HEK293 (cell line): Measurements from ENCODE around the gene IRS2.

Source experiments
- CTCF ChIA-PET: fragments of 350-600 bp; formaldehyde crosslinking; extraction: SDS; loops from one replicate; lab custom pipeline; 2021; ENCODE audit warnings: antibody characterized with exemption; lab: Yijun Ruan, JAX
- POLR2A ChIA-PET: fragments of 300-600 bp; formaldehyde crosslinking; extraction: SDS; loops from one replicate; lab custom pipeline; 2020; ENCODE audit warnings: antibody characterized with exemption, inconsistent platforms; lab: Yijun Ruan, JAX
- H3K27ac ChIP-seq: fragments of 200-500 bp; sonication (Bioruptor generic); 2 replicates; pipeline ENCODE4 v1.5.1; 2014; ENCODE audit warnings: low read depth, low read length, control low read depth, inconsistent platforms; ENCODE audit errors: extremely low read depth
- H3K36me3 ChIP-seq, 2 experiments: fragments of 200-500 bp in 1 of 2; sonication (Bioruptor generic) in 1 of 2; 1 replicate in 1 of 2; 2 replicates in 1 of 2; pipeline ENCODE4 v1.5.1; 2014 to 2017; ENCODE audit warnings: inconsistent platforms in 2 of 2, low read length in 2 of 2; ENCODE audit not compliant: control insufficient read depth in 2 of 2, insufficient read depth in 1 of 2
- H3K4me1 ChIP-seq: fragments of 200-500 bp; sonication (Bioruptor generic); 2 replicates; pipeline ENCODE4 v1.5.1; 2014; ENCODE audit warnings: mild to moderate bottlenecking, low read length, inconsistent platforms; ENCODE audit not compliant: control insufficient read depth, insufficient read depth
- H3K4me3 ChIP-seq: 2 replicates; pipeline ENCODE4 v1.5.1; 2011; ENCODE audit warnings: low read depth, mild to moderate bottlenecking, control low read depth, low read length, moderate library complexity
- H3K9me3 ChIP-seq: fragments of 200-500 bp; sonication (Bioruptor generic); 2 replicates; pipeline ENCODE4 v1.5.1; 2014; ENCODE audit warnings: low read depth, low read length, inconsistent platforms; ENCODE audit not compliant: control insufficient read depth, insufficient read depth
- HIC1 ChIP-seq: fragments of 450-650 bp; formaldehyde crosslinking; IDR thresholded peaks from 2 replicates; pipeline ENCODE4 v1.5.1; 2016; ENCODE audit warnings: missing biosample characterization, missing genetic modification characterization
- PRDM2 ChIP-seq: fragments of 450-650 bp; formaldehyde crosslinking; IDR thresholded peaks from 2 replicates; pipeline ENCODE4 v1.5.1; 2016; ENCODE audit warnings: missing biosample characterization, missing genetic modification characterization, borderline replicate concordance
- RBAK ChIP-seq: fragments of 450-650 bp; formaldehyde crosslinking; IDR thresholded peaks from 2 replicates; pipeline ENCODE4 v1.5.1; 2016; ENCODE audit warnings: missing biosample characterization, missing genetic modification characterization
- TRIM28 ChIP-seq: IDR thresholded peaks from 2 replicates; pipeline ENCODE4 v1.6.1; 2011; ENCODE audit warnings: low read length, control low read depth, borderline replicate concordance
- YY2 ChIP-seq: fragments of 450-650 bp; formaldehyde crosslinking; IDR thresholded peaks from 2 replicates; pipeline ENCODE4 v1.5.1; 2016; ENCODE audit warnings: missing biosample characterization, missing genetic modification characterization
- ZBTB11 ChIP-seq: fragments of 450-650 bp; formaldehyde crosslinking; conservative IDR thresholded peaks from 2 replicates; pipeline ENCODE4 v1.5.1; 2016; ENCODE audit warnings: low read depth, missing biosample characterization, missing genetic modification characterization
- ZNF133 ChIP-seq: fragments of 450-650 bp; formaldehyde crosslinking; IDR thresholded peaks from 2 replicates; pipeline ENCODE4 v1.5.1; 2016; ENCODE audit warnings: missing biosample characterization, missing genetic modification characterization
- ZNF239 ChIP-seq: fragments of 450-650 bp; formaldehyde crosslinking; IDR thresholded peaks from 2 replicates; pipeline ENCODE4 v1.5.1; 2016; ENCODE audit warnings: missing biosample characterization, missing genetic modification characterization
- ZNF350 ChIP-seq: fragments of 450-650 bp; formaldehyde crosslinking; IDR thresholded peaks from 2 replicates; pipeline ENCODE4 v1.5.0; 2017; ENCODE audit warnings: missing biosample characterization, mild to moderate bottlenecking, missing genetic modification characterization
- ZNF510 ChIP-seq: fragments of 450-650 bp; formaldehyde crosslinking; IDR thresholded peaks from 2 replicates; pipeline ENCODE4 v1.5.1; 2018; ENCODE audit warnings: mild to moderate bottlenecking, missing genetic modification characterization, missing biosample characterization; ENCODE audit not compliant: insufficient replicate concordance
- ZNF548 ChIP-seq: fragments of 450-650 bp; formaldehyde crosslinking; IDR thresholded peaks from 2 replicates; pipeline ENCODE4 v1.5.1; 2016; ENCODE audit warnings: missing biosample characterization, missing genetic modification characterization
- ZNF704 ChIP-seq: fragments of 450-650 bp; formaldehyde crosslinking; IDR thresholded peaks from 2 replicates; pipeline ENCODE4 v1.5.1; 2016; ENCODE audit warnings: missing biosample characterization, missing genetic modification characterization
- ZNF785 ChIP-seq: fragments of 450-650 bp; formaldehyde crosslinking; IDR thresholded peaks from 2 replicates; pipeline ENCODE4 v1.5.1; 2016; ENCODE audit warnings: missing biosample characterization, missing genetic modification characterization
- ZSCAN4 ChIP-seq: fragments of 450-650 bp; formaldehyde crosslinking; IDR thresholded peaks from 2 replicates; pipeline ENCODE4 v1.5.1; 2017; ENCODE audit warnings: missing biosample characterization, missing genetic modification characterization

IRS2 gene

GRCh38 chr13:109745060-109745459 is 41.3 kb downstream of the IRS2 start:
- H3K36me3 ChIP-seq, result no peaks in the 10 kb centered on the region
- no peak overlapping the region for H3K4me3 ChIP-seq
- no peaks in the 10 kb centered on the region for H3K9me3 ChIP-seq
- POLR2A ChIA-PET, result no interaction called here
- no peaks in the 10 kb centered on the region for H3K4me1 ChIP-seq
- TF ChIP-seq ZNF510 (no peak), HIC1 (tag by site-specific recombination) (no peak), ZNF239 (tag by site-specific recombination) (no peak), ZNF133 (no peak), TRIM28 (no peak)
- TF ChIP-seq, all 188 proteins: peak for 0
- CTCF ChIA-PET, result no interaction called here
- no peak overlapping the region for H3K27ac ChIP-seq

GRCh38 chr13:109744512-109745051 is 41.8 kb downstream of the IRS2 start:
- ChIA-PET CTCF (interaction anchor here (0.6 kb wide), 1 partner anchor 323 kb away, joined by 3 read pairs; no protein-coding TSS in a partner anchor), POLR2A (no interaction called here)
- Histone ChIP-seq H3K9me3 (no peaks in the 10 kb centered on the region), H3K4me1 (no peaks in the 10 kb centered on the region), H3K4me3 (no peak overlapping the region), H3K36me3 (no peaks in the 10 kb centered on the region), H3K27ac (no peak overlapping the region)
- no peak for TF ChIP-seq ZNF785 (tag by site-specific recombination)
- TF ChIP-seq ZBTB11 (tag by site-specific recombination), result no peak
- no peak for TF ChIP-seq ZNF548 (tag by site-specific recombination)
- TF ChIP-seq RBAK (tag by site-specific recombination), result no peak
- no peak for TF ChIP-seq ZNF704
- no peak for TF ChIP-seq ZSCAN4 (tag by site-specific recombination)
- TF ChIP-seq, all 188 proteins: peak for 0

GRCh38 chr13:109743706-109744453 is 42.5 kb downstream of the IRS2 start:
- no peaks in the 10 kb centered on the region for H3K4me1 ChIP-seq
- POLR2A ChIA-PET, result no interaction called here
- CTCF ChIA-PET, result interaction anchor here (0.6 kb wide), 2 partner anchors 324 to 533 kb away, joined by 3 read pairs; no protein-coding TSS in a partner anchor
- H3K27ac ChIP-seq, result no peak overlapping the region
- H3K9me3 ChIP-seq, result no peaks in the 10 kb centered on the region
- no peak overlapping the region for H3K4me3 ChIP-seq
- H3K36me3 ChIP-seq, result no peaks in the 10 kb centered on the region
- TF ChIP-seq YY2 (tag by site-specific recombination) (no peak), ZNF350 (tag by site-specific recombination) (no peak), PRDM2 (tag by site-specific recombination) (no peak), ZSCAN4 (tag by site-specific recombination) (no peak)
